ENCODE data around the gene COPB2. TPM values are rescaled to one million over a fixed set of nuclear protein-coding genes. Genes with fewer than 3 reads are reported as not detected.

COPB2 gene
- total and polyA plus RNA-seq, 10 of the 15 experiments (the other 5 are each of a cell fraction or from before 2014, with no cell fraction given), result 51.3 to 143 (median 116) TPM

- Histone ChIP-seq H3K27me3 (replicated peaks in 1 of 2; ENCODE audit: control insufficient read depth in 2 of 2, insufficient read depth in 2 of 2, low read length in 1 of 2) (no peaks in the 10 kb centered on the region), H3K27ac (ENCODE audit: control insufficient read depth, insufficient read depth) (no peak overlapping the region), H3K4me1 (ENCODE audit: control insufficient read depth, insufficient read depth, low read length) (no peaks in the 10 kb centered on the region), H2AFZ (ENCODE audit: control insufficient read depth, low read depth, low read length) (no peak overlapping the region), H4K20me1 (ENCODE audit: control insufficient read depth, insufficient read depth) (no peaks in the 10 kb centered on the region), H3K79me2 (ENCODE audit: control insufficient read depth, insufficient read depth, low read length) (no peaks in the 10 kb centered on the region), H3K4me2 (ENCODE audit: control insufficient read depth, insufficient read depth) (no peak overlapping the region), H3K9ac (ENCODE audit: control insufficient read depth, insufficient read depth, low read length) (no peak overlapping the region), H3K4me3 (no peak overlapping the region), H3K36me3 (ENCODE audit: control insufficient read depth in 2 of 2, insufficient read depth in 2 of 2, low read length in 1 of 2) (no peaks in the 10 kb centered on the region; a peak in 1 of 4 replicates), H3K9me3 (replicated peaks; ENCODE audit: control insufficient read depth, insufficient read depth, low read length) (no peaks in the 10 kb centered on the region; the same call in 2 of the 3 replicates)
- no peak for FAIRE-seq
- BruUV-seq (replicated peaks), result no TSS peak
- 47% methylated on average over 2 of the region's 2 CpGs for WGBS (ENCODE audit: insufficient coverage, insufficient replicate concordance, low lambda C conversion rate, missing lambda C conversion rate)
- ChIA-PET CTCF (no interaction called here), POLR2A (no interaction called here), SMC1A (ENCODE audit: uncharacterized antibody, unreplicated experiment) (interaction anchor here (1.3 kb wide), 1 partner anchor 9 kb away, joined by 4 read pairs; no protein-coding TSS in a partner anchor), RAD21 (ENCODE audit: unreplicated experiment) (no interaction called here)
- TF ChIP-seq SREBF2 (IDR thresholded peaks at IDR 0.05; ENCODE audit: low read length), result no peak
- no peak for TF ChIP-seq KAT2A (conservative IDR thresholded peaks at IDR 0.05; ENCODE audit: control insufficient read depth, low read depth, low read length)
- TF ChIP-seq HDGF (IDR thresholded peaks at IDR 0.05), result no peak
- TF ChIP-seq SP1 (IDR thresholded peaks at IDR 0.05; ENCODE audit: low read depth, low read length), result no peak
- no peak for TF ChIP-seq STAT3 (IDR thresholded peaks at IDR 0.05; ENCODE audit: low read depth, low read length)
- no peak for TF ChIP-seq PAX5 (IDR thresholded peaks at IDR 0.05; ENCODE audit: borderline replicate concordance, low read depth, low read length)
- TF ChIP-seq LARP7 (IDR thresholded peaks at IDR 0.05), result no peak
- TF ChIP-seq SIN3A (IDR thresholded peaks at IDR 0.05; ENCODE audit: low read depth, low read length), result no peak
- no peak for TF ChIP-seq POLR2AphosphoS5 (IDR thresholded peaks at IDR 0.05; ENCODE audit: low read length)
- in situ Hi-C loops (cut with MboI), result no loop called here
- no peak for DNase-seq (ENCODE audit: low read depth, low spot score)
- no peak for ATAC-seq
- intact Hi-C loops (cut with micrococcal nuclease; ENCODE audit: unreplicated experiment), result no loop called here
Observed at GRCh38 chr3:139418144-139418543, 28.7 kb upstream of the COPB2 start.

GRCh38 chr3:139416275-139416674 lies 26.8 kb upstream of the COPB2 start:
- no peak for FAIRE-seq
- CTCF ChIA-PET, result interaction anchor here (0.6 to 1.5 kb wide), 2 partner anchors 12 to 25 kb away, joined by 3 to 5 read pairs; no protein-coding TSS in a partner anchor
- no peak overlapping the region for H3K4me3 ChIP-seq
- TF ChIP-seq POLR2AphosphoS5 (IDR thresholded peaks at IDR 0.05; ENCODE audit: low read length), result no peak
- no peak for TF ChIP-seq RFX5 (IDR thresholded peaks at IDR 0.05; ENCODE audit: low read depth, low read length)
- TF ChIP-seq ZNF592 (IDR thresholded peaks at IDR 0.05), result no peak
- TF ChIP-seq IRF4 (IDR thresholded peaks at IDR 0.05; ENCODE audit: low read depth, low read length), result no peak
- TF ChIP-seq ZNF384 (IDR thresholded peaks at IDR 0.05; ENCODE audit: borderline replicate concordance, low read depth, low read length), result no peak

More at GRCh38 chr3:139416275-139416674, 26.8 kb upstream of the COPB2 start:
- ChIA-PET SMC1A (ENCODE audit: uncharacterized antibody, unreplicated experiment) (interaction anchor here (0.6 kb wide), 1 partner anchor 186 kb away, joined by 3 read pairs; no protein-coding TSS in a partner anchor), RAD21 (ENCODE audit: unreplicated experiment) (no interaction called here), POLR2A (no interaction called here)
- DNase-seq (ENCODE audit: low read depth, low spot score) (no peak), ATAC-seq (no peak)
- H3K9ac ChIP-seq (ENCODE audit: control insufficient read depth, insufficient read depth, low read length), result no peak overlapping the region
- no peaks in the 10 kb centered on the region for H3K4me1 ChIP-seq (ENCODE audit: control insufficient read depth, insufficient read depth, low read length)
- H3K9me3 ChIP-seq (replicated peaks; ENCODE audit: control insufficient read depth, insufficient read depth, low read length), result no peaks in the 10 kb centered on the region; the same call in 2 of the 3 replicates
- 0% methylated on average over 1 of the region's 1 CpG for WGBS (ENCODE audit: insufficient coverage, insufficient replicate concordance, low lambda C conversion rate, missing lambda C conversion rate)
- in situ Hi-C loops (cut with MboI), result no loop called here
- no peaks in the 10 kb centered on the region for H3K79me2 ChIP-seq (ENCODE audit: control insufficient read depth, insufficient read depth, low read length)
- no peak overlapping the region for H3K27ac ChIP-seq (ENCODE audit: control insufficient read depth, insufficient read depth)
- H2AFZ ChIP-seq (ENCODE audit: control insufficient read depth, low read depth, low read length), result no peak overlapping the region
- intact Hi-C loops (cut with micrococcal nuclease; ENCODE audit: unreplicated experiment), result no loop called here
- H3K4me2 ChIP-seq (ENCODE audit: control insufficient read depth, insufficient read depth), result no peak overlapping the region
- no peaks in the 10 kb centered on the region for H3K27me3 ChIP-seq (replicated peaks in 1 of 2; ENCODE audit: control insufficient read depth in 2 of 2, insufficient read depth in 2 of 2, low read length in 1 of 2)
- H4K20me1 ChIP-seq (ENCODE audit: control insufficient read depth, insufficient read depth), result no peaks in the 10 kb centered on the region
- H3K36me3 ChIP-seq (ENCODE audit: control insufficient read depth in 2 of 2, insufficient read depth in 2 of 2, low read length in 1 of 2), result no peaks in the 10 kb centered on the region
- BruUV-seq (replicated peaks), result no TSS peak
